Measurements from ENCODE around the gene AAK1.

AAK1 gene

GRCh38 chr2:69477627-69478026 is 165.9 kb downstream of the AAK1 start:
- Mint-ChIP-seq H3K36me3 (ENCODE audit: insufficient read depth) (peaks cover 36% of the 10 kb centered on the region), H3K27ac (ENCODE audit: low read depth) (no peak overlapping the region), H3K4me3 (no peak overlapping the region), H3K9me3 (no peaks in the 10 kb centered on the region), H3K27me3 (no peaks in the 10 kb centered on the region), H3K4me1 (peaks cover 37% of the 10 kb centered on the region)
- ATAC-seq (replicated peaks; ENCODE audit: extremely low read depth, poor library complexity, severe bottlenecking) = no peak
- DNase-seq (ENCODE audit: low spot score in 2 of 2) = no peak

GRCh38 chr2:69474688-69475087 is 168.9 kb downstream of the AAK1 start:
- Mint-ChIP-seq H3K4me1 (peaks cover 33% of the 10 kb centered on the region), H3K27ac (ENCODE audit: low read depth) (peak overlapping the region; percentile 78), H3K36me3 (ENCODE audit: insufficient read depth) (peaks cover 24% of the 10 kb centered on the region), H3K27me3 (no peaks in the 10 kb centered on the region), H3K9me3 (no peaks in the 10 kb centered on the region), H3K4me3 (no peak overlapping the region)
- DNase-seq (ENCODE audit: low spot score in 2 of 2) = no peak
- ATAC-seq (replicated peaks; ENCODE audit: extremely low read depth, poor library complexity, severe bottlenecking) = no peak

GRCh38 chr2:69471793-69472192 is 171.7 kb downstream of the AAK1 start:
- Mint-ChIP-seq H3K9me3 (no peaks in the 10 kb centered on the region), H3K4me1 (peaks cover 19% of the 10 kb centered on the region), H3K36me3 (ENCODE audit: insufficient read depth) (peaks cover 23% of the 10 kb centered on the region), H3K27me3 (no peaks in the 10 kb centered on the region), H3K27ac (ENCODE audit: low read depth) (peak overlapping the region; percentile 7), H3K4me3 (no peak overlapping the region)
- no peak for ATAC-seq (replicated peaks; ENCODE audit: extremely low read depth, poor library complexity, severe bottlenecking)
- DNase-seq (ENCODE audit: low spot score in 2 of 2) = no peak

GRCh38 chr2:69470911-69471310 is 172.6 kb downstream of the AAK1 start:
- no peaks in the 10 kb centered on the region for H3K27me3 Mint-ChIP-seq
- ATAC-seq (replicated peaks; ENCODE audit: extremely low read depth, poor library complexity, severe bottlenecking) (no peak), DNase-seq (ENCODE audit: low spot score in 2 of 2) (no peak)
- H3K4me1 Mint-ChIP-seq = peaks cover 14% of the 10 kb centered on the region
- H3K9me3 Mint-ChIP-seq = no peaks in the 10 kb centered on the region
- H3K4me3 Mint-ChIP-seq = no peak overlapping the region
- H3K36me3 Mint-ChIP-seq (ENCODE audit: insufficient read depth) = peaks cover 27% of the 10 kb centered on the region
- peak overlapping the region; percentile 7 for H3K27ac Mint-ChIP-seq (ENCODE audit: low read depth)

GRCh38 chr2:69469784-69470183 is 173.8 kb downstream of the AAK1 start:
- no peak overlapping the region for H3K27ac Mint-ChIP-seq (ENCODE audit: low read depth)
- peaks cover 31% of the 10 kb centered on the region for H3K36me3 Mint-ChIP-seq (ENCODE audit: insufficient read depth)
- no peak for ATAC-seq (replicated peaks; ENCODE audit: extremely low read depth, poor library complexity, severe bottlenecking)
- no peaks in the 10 kb centered on the region for H3K27me3 Mint-ChIP-seq
- no peak overlapping the region for H3K4me3 Mint-ChIP-seq
- no peak for DNase-seq (ENCODE audit: low spot score in 2 of 2)
- no peaks in the 10 kb centered on the region for H3K9me3 Mint-ChIP-seq
- H3K4me1 Mint-ChIP-seq = peaks cover 6% of the 10 kb centered on the region

GRCh38 chr2:69469375-69469774 is 174.2 kb downstream of the AAK1 start:
- Mint-ChIP-seq H3K4me1 (peaks cover 6% of the 10 kb centered on the region), H3K27ac (ENCODE audit: low read depth) (no peak overlapping the region), H3K4me3 (no peak overlapping the region), H3K27me3 (no peaks in the 10 kb centered on the region), H3K9me3 (no peaks in the 10 kb centered on the region), H3K36me3 (ENCODE audit: insufficient read depth) (peaks cover 32% of the 10 kb centered on the region)
- no peak for ATAC-seq (replicated peaks; ENCODE audit: extremely low read depth, poor library complexity, severe bottlenecking)
- no peak for DNase-seq (ENCODE audit: low spot score in 2 of 2)

- DNase-seq (ENCODE audit: low spot score in 2 of 2) (no peak), ATAC-seq (replicated peaks; ENCODE audit: extremely low read depth, poor library complexity, severe bottlenecking) (no peak)
- Mint-ChIP-seq H3K9me3 (no peaks in the 10 kb centered on the region), H3K27me3 (no peaks in the 10 kb centered on the region), H3K27ac (ENCODE audit: low read depth) (peak overlapping the region; percentile 16), H3K4me3 (no peak overlapping the region), H3K4me1 (peaks cover 6% of the 10 kb centered on the region), H3K36me3 (ENCODE audit: insufficient read depth) (peaks cover 36% of the 10 kb centered on the region)
Observed at GRCh38 chr2:69466728-69467127, 176.8 kb downstream of the AAK1 start.

- peaks cover 38% of the 10 kb centered on the region for H3K36me3 Mint-ChIP-seq (ENCODE audit: insufficient read depth)
- H3K27ac Mint-ChIP-seq (ENCODE audit: low read depth) = peak overlapping the region; percentile 16
- H3K9me3 Mint-ChIP-seq = no peaks in the 10 kb centered on the region
- H3K4me1 Mint-ChIP-seq = peaks cover 6% of the 10 kb centered on the region
- H3K4me3 Mint-ChIP-seq = no peak overlapping the region
- DNase-seq (ENCODE audit: low spot score in 2 of 2) (no peak), ATAC-seq (replicated peaks; ENCODE audit: extremely low read depth, poor library complexity, severe bottlenecking) (no peak)
- no peaks in the 10 kb centered on the region for H3K27me3 Mint-ChIP-seq
Observed at GRCh38 chr2:69465513-69466456, 177.8 kb downstream of the AAK1 start.

GRCh38 chr2:69464575-69464974 is 179.0 kb downstream of the AAK1 start:
- Mint-ChIP-seq H3K4me1 (peaks cover 6% of the 10 kb centered on the region), H3K9me3 (no peaks in the 10 kb centered on the region), H3K27me3 (no peaks in the 10 kb centered on the region), H3K36me3 (ENCODE audit: insufficient read depth) (peaks cover 33% of the 10 kb centered on the region), H3K4me3 (no peak overlapping the region), H3K27ac (ENCODE audit: low read depth) (no peak overlapping the region)
- no peak for ATAC-seq (replicated peaks; ENCODE audit: extremely low read depth, poor library complexity, severe bottlenecking)
- no peak for DNase-seq (ENCODE audit: low spot score in 2 of 2)

- Mint-ChIP-seq H3K9me3 (no peaks in the 10 kb centered on the region), H3K36me3 (ENCODE audit: insufficient read depth) (peaks cover 31% of the 10 kb centered on the region), H3K4me1 (no peaks in the 10 kb centered on the region), H3K4me3 (no peak overlapping the region), H3K27ac (ENCODE audit: low read depth) (no peak overlapping the region), H3K27me3 (no peaks in the 10 kb centered on the region)
- DNase-seq (ENCODE audit: low spot score in 2 of 2) (no peak), ATAC-seq (replicated peaks; ENCODE audit: extremely low read depth, poor library complexity, severe bottlenecking) (no peak)
Observed at GRCh38 chr2:69462780-69463179, 180.8 kb downstream of the AAK1 start.

- no peaks in the 10 kb centered on the region for H3K9me3 Mint-ChIP-seq
- no peak overlapping the region for H3K27ac Mint-ChIP-seq (ENCODE audit: low read depth)
- H3K4me1 Mint-ChIP-seq = no peaks in the 10 kb centered on the region
- no peak overlapping the region for H3K4me3 Mint-ChIP-seq
- H3K27me3 Mint-ChIP-seq = no peaks in the 10 kb centered on the region
- H3K36me3 Mint-ChIP-seq (ENCODE audit: insufficient read depth) = peaks cover 30% of the 10 kb centered on the region
- DNase-seq (ENCODE audit: low spot score in 2 of 2) = no peak
- no peak for ATAC-seq (replicated peaks; ENCODE audit: extremely low read depth, poor library complexity, severe bottlenecking)
Observed at GRCh38 chr2:69461404-69461803, 182.1 kb downstream of the AAK1 start.

GRCh38 chr2:69459936-69460335 is 183.6 kb downstream of the AAK1 start:
- Mint-ChIP-seq H3K4me3 (no peak overlapping the region), H3K36me3 (ENCODE audit: insufficient read depth) (peaks cover 19% of the 10 kb centered on the region)
- no peak for DNase-seq (ENCODE audit: low spot score in 2 of 2)

GRCh38 chr2:69456950-69457445 is 186.5 kb downstream of the AAK1 start:
- H3K4me1 Mint-ChIP-seq = peaks cover 6% of the 10 kb centered on the region

More at GRCh38 chr2:69459936-69460335, 183.6 kb downstream of the AAK1 start:
- no peaks in the 10 kb centered on the region for H3K9me3 Mint-ChIP-seq
- H3K27me3 Mint-ChIP-seq = no peaks in the 10 kb centered on the region
- peak overlapping the region; percentile 77 for H3K27ac Mint-ChIP-seq (ENCODE audit: low read depth)
- ATAC-seq (replicated peaks; ENCODE audit: extremely low read depth, poor library complexity, severe bottlenecking) = no peak
- no peaks in the 10 kb centered on the region for H3K4me1 Mint-ChIP-seq

More at GRCh38 chr2:69456950-69457445, 186.5 kb downstream of the AAK1 start:
- ATAC-seq (replicated peaks; ENCODE audit: extremely low read depth, poor library complexity, severe bottlenecking) (no peak), DNase-seq (ENCODE audit: low spot score in 2 of 2) (no peak)
- no peak overlapping the region for H3K4me3 Mint-ChIP-seq
- H3K27ac Mint-ChIP-seq (ENCODE audit: low read depth) = no peak overlapping the region
- no peaks in the 10 kb centered on the region for H3K9me3 Mint-ChIP-seq
- peaks cover 14% of the 10 kb centered on the region for H3K36me3 Mint-ChIP-seq (ENCODE audit: insufficient read depth)
- no peaks in the 10 kb centered on the region for H3K27me3 Mint-ChIP-seq
